Stimulated activated effector memory CD8-positive, alpha-beta T cell treated with anti-CD3 and anti-CD28 coated beads, Interleukin-12 subunit alpha, Interleukin-12 subunit beta, amount 100 ng/mL, for 72 hours (primary cell): ENCODE data around the gene PROSER1.

Source experiments
- ATAC-seq: fragments of 150-1000 bp; cut with Tn5 transposase; 2 replicates; pipeline ENCODE4 v1.10.0; 2021
- DNase-seq, 2 donors: peaks; one replicate each; pipeline ENCODE4 v3.0.0; 2021 to 2022; ENCODE audit warnings: low spot score in 2 of 2
- H3K27ac Mint-ChIP-seq: one replicate; pipeline ENCODE4 v1.8.0; 2022; ENCODE audit warnings: mild to moderate bottlenecking, mixed read lengths
- H3K36me3 Mint-ChIP-seq: one replicate; pipeline ENCODE4 v1.8.0; 2022; ENCODE audit warnings: mild to moderate bottlenecking, mixed read lengths
- H3K4me1 Mint-ChIP-seq: one replicate; pipeline ENCODE4 v1.8.0; 2022; ENCODE audit warnings: mixed read lengths
- H3K4me3 Mint-ChIP-seq: one replicate; pipeline ENCODE4 v1.8.0; 2022; ENCODE audit warnings: mild to moderate bottlenecking, mixed read lengths
- H3K9me3 Mint-ChIP-seq: one replicate; pipeline ENCODE4 v1.8.0; 2022; ENCODE audit warnings: mixed read lengths

Gene PROSER1

DNA sequence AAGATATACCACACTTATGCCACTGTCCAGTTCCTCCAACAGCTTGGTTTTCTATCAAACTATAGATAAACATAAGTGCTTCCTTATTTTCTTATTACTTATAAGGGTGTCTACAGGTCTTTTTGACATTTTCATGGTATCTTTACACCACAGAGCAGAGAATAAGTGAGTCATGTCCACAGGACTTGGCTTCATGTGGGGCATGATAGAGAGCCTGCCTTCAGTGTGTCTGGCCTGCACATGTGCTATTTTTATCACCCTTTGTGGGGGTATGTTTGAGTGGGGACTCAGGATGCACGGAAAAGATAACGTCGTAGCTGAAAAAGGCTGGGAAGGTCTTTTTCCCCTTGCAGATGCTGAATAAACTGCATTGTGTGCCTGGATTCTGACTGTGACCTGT is 39.1 kb downstream of the PROSER1 start:
- Mint-ChIP-seq H3K27ac (no peak overlapping the region), H3K9me3 (no peaks in the 10 kb centered on the region), H3K36me3 (no peaks in the 10 kb centered on the region), H3K4me1 (no peaks in the 10 kb centered on the region), H3K4me3 (no peak overlapping the region)
- no peak for ATAC-seq
- DNase-seq = no peak

DNA sequence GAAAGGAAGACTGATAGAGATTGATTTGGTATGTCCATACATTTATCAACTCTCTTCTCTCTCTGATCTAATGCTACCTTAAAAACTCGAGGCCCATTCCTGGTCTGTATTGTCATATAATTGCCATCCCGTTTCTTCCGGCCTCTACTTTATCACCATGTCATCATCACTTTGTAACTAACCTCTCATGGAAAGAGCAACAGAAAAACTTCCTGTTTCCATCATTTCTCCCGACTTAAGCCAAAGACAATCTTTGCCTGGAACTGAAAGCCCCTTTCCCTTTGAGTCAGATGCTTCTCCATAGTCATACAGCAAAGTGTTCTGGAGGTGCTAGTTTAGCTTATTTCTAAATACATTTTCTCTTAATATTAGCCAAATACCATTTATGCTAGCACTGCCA is 44.5 kb downstream of the PROSER1 start:
- Mint-ChIP-seq H3K4me1 (no peaks in the 10 kb centered on the region), H3K9me3 (no peaks in the 10 kb centered on the region), H3K4me3 (no peak overlapping the region), H3K36me3 (no peaks in the 10 kb centered on the region), H3K27ac (no peak overlapping the region)
- ATAC-seq = no peak
- no peak for DNase-seq

- ATAC-seq = no peak
- no peak within 1 kb of the TSS for H3K27ac Mint-ChIP-seq
- H3K4me3 Mint-ChIP-seq = no peak within 1 kb of the TSS
- no peaks in the 10 kb centered on the region for H3K36me3 Mint-ChIP-seq
- no peaks in the 10 kb centered on the region for H3K4me1 Mint-ChIP-seq
- no peak for DNase-seq
- no peaks in the 10 kb centered on the region for H3K9me3 Mint-ChIP-seq
These were observed 47.2 kb downstream of the PROSER1 start, which contains the start of gene STOML3 for GRCh38 chr13:38990693-38991092. Gene STOML3, minus strand, starts transcription at chr13:38990831. Its CDS starts 110 bp downstream, at chr13:38990721.

DNA sequence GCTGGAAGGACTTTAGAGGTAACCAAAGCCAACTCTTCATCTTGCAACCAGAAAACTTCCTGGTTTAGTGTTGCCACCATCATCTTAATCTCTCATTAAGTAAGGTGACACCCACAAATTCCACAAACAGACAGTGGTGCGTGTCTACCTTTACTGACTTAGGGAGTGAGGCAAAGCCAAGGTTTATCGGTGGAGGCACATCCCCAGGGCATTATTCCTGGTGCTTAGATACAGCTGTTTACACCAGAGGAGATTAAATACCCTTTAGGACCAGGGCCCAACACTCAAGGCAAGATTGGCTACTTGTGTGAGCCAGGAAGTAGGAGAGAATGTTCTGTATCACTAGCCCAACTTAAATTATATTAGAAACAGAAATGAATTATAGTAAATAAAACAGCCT is 56.8 kb downstream of the PROSER1 start:
- DNase-seq (no peak), ATAC-seq (no peak)
- H3K4me3 Mint-ChIP-seq = no peak overlapping the region
- no peaks in the 10 kb centered on the region for H3K4me1 Mint-ChIP-seq
- H3K27ac Mint-ChIP-seq = no peak overlapping the region
- H3K9me3 Mint-ChIP-seq = peaks cover 6% of the 10 kb centered on the region
- no peaks in the 10 kb centered on the region for H3K36me3 Mint-ChIP-seq

- Mint-ChIP-seq H3K27ac (no peak overlapping the region), H3K4me3 (no peak overlapping the region), H3K9me3 (peaks cover 6% of the 10 kb centered on the region), H3K4me1 (no peaks in the 10 kb centered on the region), H3K36me3 (no peaks in the 10 kb centered on the region)
- ATAC-seq = no peak
- no peak for DNase-seq
These were observed 57.2 kb downstream of the PROSER1 start for GRCh38 chr13:38980750-38981078.

GRCh38 chr13:38979891-38980749 is 57.8 kb downstream of the PROSER1 start:
- DNase-seq = no peak
- Mint-ChIP-seq H3K4me3 (no peak overlapping the region), H3K4me1 (no peaks in the 10 kb centered on the region), H3K9me3 (peaks cover 6% of the 10 kb centered on the region), H3K36me3 (no peaks in the 10 kb centered on the region), H3K27ac (no peak overlapping the region)
- no peak for ATAC-seq

- Mint-ChIP-seq H3K4me1 (no peaks in the 10 kb centered on the region), H3K9me3 (no peaks in the 10 kb centered on the region), H3K4me3 (no peak overlapping the region), H3K36me3 (no peaks in the 10 kb centered on the region), H3K27ac (no peak overlapping the region)
- no peak for DNase-seq
- no peak for ATAC-seq
These were observed 67.4 kb downstream of the PROSER1 start for GRCh38 chr13:38970380-38971051.

GRCh38 chr13:38969187-38969586 is 68.7 kb downstream of the PROSER1 start:
- no peak overlapping the region for H3K4me3 Mint-ChIP-seq

GRCh38 chr13:38967446-38967845 is 70.4 kb downstream of the PROSER1 start:
- Mint-ChIP-seq H3K9me3 (no peaks in the 10 kb centered on the region), H3K4me1 (no peaks in the 10 kb centered on the region), H3K4me3 (no peak overlapping the region), H3K36me3 (no peaks in the 10 kb centered on the region), H3K27ac (no peak overlapping the region)
- DNase-seq (no peak), ATAC-seq (no peak)

More at GRCh38 chr13:38969187-38969586, 68.7 kb downstream of the PROSER1 start:
- DNase-seq = no peak
- Mint-ChIP-seq H3K4me1 (no peaks in the 10 kb centered on the region), H3K36me3 (no peaks in the 10 kb centered on the region), H3K9me3 (no peaks in the 10 kb centered on the region), H3K27ac (no peak overlapping the region)
- no peak for ATAC-seq

GRCh38 chr13:38965281-38965680 is 72.6 kb downstream of the PROSER1 start:
- Mint-ChIP-seq H3K36me3 (no peaks in the 10 kb centered on the region), H3K27ac (no peak overlapping the region), H3K9me3 (no peaks in the 10 kb centered on the region), H3K4me3 (no peak overlapping the region), H3K4me1 (no peaks in the 10 kb centered on the region)
- no peak for DNase-seq
- ATAC-seq = no peak

DNA sequence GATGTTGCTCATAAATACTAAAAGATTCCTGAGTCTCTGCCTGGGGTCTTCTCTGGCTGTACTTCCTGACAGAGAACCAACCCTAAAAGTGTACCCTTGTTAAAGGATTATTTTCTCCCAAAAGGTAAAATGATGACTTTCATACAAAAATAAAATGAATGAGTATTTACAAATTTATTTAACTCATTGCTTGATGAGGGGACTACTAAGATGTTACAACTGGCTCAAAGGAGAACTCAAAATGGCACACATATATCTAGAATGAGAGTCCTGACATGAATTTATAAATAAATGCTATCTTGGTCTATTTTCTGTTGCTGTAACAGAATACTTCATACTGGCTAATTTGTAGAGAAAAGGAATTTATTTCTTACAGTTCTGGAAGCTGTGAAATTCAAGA is 77.7 kb downstream of the PROSER1 start:
- no peak overlapping the region for H3K4me3 Mint-ChIP-seq
- no peak for ATAC-seq
- no peaks in the 10 kb centered on the region for H3K4me1 Mint-ChIP-seq
- no peaks in the 10 kb centered on the region for H3K9me3 Mint-ChIP-seq
- no peak overlapping the region for H3K27ac Mint-ChIP-seq
- H3K36me3 Mint-ChIP-seq = no peaks in the 10 kb centered on the region
- no peak for DNase-seq
